Central memory CD8-positive, alpha-beta T cell (primary cell): ENCODE data around the gene YWHAQ.
A peak's percentile ranks its signal among the peaks of the same experiment; 100 is the strongest.
"Not testable (repeated sequence)": the region's sequence is repeated elsewhere in the genome, so short reads cannot be mapped to it uniquely, and the experiment has no call there.

Source experiments
- ATAC-seq: fragments of 150-1000 bp; cut with Tn5 transposase; replicated peaks from 2 replicates; pipeline ENCODE4 v1.10.0; 2022; ENCODE audit warnings: mild to moderate bottlenecking, moderate FRiP score, moderate number of reproducible peaks; ENCODE audit not compliant: poor library complexity, severe bottlenecking; ENCODE audit errors: extremely low read depth
- DNase-seq, 2 donors: peaks; one replicate each; pipeline ENCODE4 v3.0.0; 2021; ENCODE audit warnings: low spot score in 2 of 2
- H3K27ac Mint-ChIP-seq: one replicate; pipeline ENCODE4 v1.8.0; 2022; ENCODE audit warnings: low read depth, mild to moderate bottlenecking, moderate library complexity, mixed read lengths
- H3K27me3 Mint-ChIP-seq: one replicate; pipeline ENCODE4 v1.8.0; 2022; ENCODE audit warnings: mixed read lengths
- H3K36me3 Mint-ChIP-seq: one replicate; pipeline ENCODE4 v1.8.0; 2022; ENCODE audit warnings: mild to moderate bottlenecking, moderate library complexity, mixed read lengths; ENCODE audit not compliant: insufficient read depth
- H3K4me1 Mint-ChIP-seq: one replicate; pipeline ENCODE4 v1.8.0; 2022; ENCODE audit warnings: mixed read lengths
- H3K4me3 Mint-ChIP-seq: one replicate; pipeline ENCODE4 v1.8.0; 2022; ENCODE audit warnings: mild to moderate bottlenecking, moderate library complexity, mixed read lengths
- H3K9me3 Mint-ChIP-seq: one replicate; pipeline ENCODE4 v1.8.0; 2022; ENCODE audit warnings: mixed read lengths

The YWHAQ gene

GRCh38 chr2:9594366-9595054, 36.3 kb downstream of the YWHAQ start:
- no peak for DNase-seq
- peaks cover 64% of the 10 kb centered on the region for H3K4me1 Mint-ChIP-seq
- peak overlapping the region; percentile 12 for H3K4me3 Mint-ChIP-seq
- peaks cover 30% of the 10 kb centered on the region for H3K36me3 Mint-ChIP-seq
- peaks cover under 1% of the 10 kb centered on the region for H3K9me3 Mint-ChIP-seq
- peak overlapping the region; percentile 14 for H3K27ac Mint-ChIP-seq
- ATAC-seq = no peak
- no peaks in the 10 kb centered on the region for H3K27me3 Mint-ChIP-seq

- Mint-ChIP-seq H3K4me1 (peaks cover 62% of the 10 kb centered on the region), H3K4me3 (peak overlapping the region; percentile 9)
- no peak for DNase-seq
These were observed 36.9 kb downstream of the YWHAQ start for GRCh38 chr2:9593925-9594324.

DNA sequence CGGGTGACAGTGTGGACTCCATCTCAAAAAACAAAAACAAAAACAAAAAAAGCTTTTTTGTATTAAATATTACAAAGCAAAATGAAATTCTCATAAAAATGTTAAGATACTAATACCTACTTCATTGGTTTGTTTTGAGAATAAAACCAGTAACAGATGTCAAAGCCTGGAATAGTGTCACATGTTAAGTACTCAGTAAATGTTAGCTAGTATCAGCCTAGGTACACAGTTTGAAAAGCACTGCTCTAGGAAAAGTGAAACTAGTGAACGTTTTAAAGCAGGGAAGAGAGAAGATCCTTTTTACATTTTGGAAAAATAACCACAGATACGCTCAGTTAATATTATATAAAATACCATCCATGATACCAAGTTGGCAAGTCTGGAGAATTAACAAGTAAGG, 38.1 kb downstream of the YWHAQ start:
- H3K27me3 Mint-ChIP-seq = no peaks in the 10 kb centered on the region
- peak overlapping the region; percentile 19 for H3K4me3 Mint-ChIP-seq
- H3K9me3 Mint-ChIP-seq = no peaks in the 10 kb centered on the region
- H3K27ac Mint-ChIP-seq = peak overlapping the region; percentile 69
- peaks cover 54% of the 10 kb centered on the region for H3K4me1 Mint-ChIP-seq
- ATAC-seq (no peak), DNase-seq (no peak)
- peaks cover 34% of the 10 kb centered on the region for H3K36me3 Mint-ChIP-seq

More at GRCh38 chr2:9593925-9594324, 36.9 kb downstream of the YWHAQ start:
- no peak for ATAC-seq
- no peaks in the 10 kb centered on the region for H3K9me3 Mint-ChIP-seq
- peak overlapping the region; percentile 14 for H3K27ac Mint-ChIP-seq
- peaks cover 29% of the 10 kb centered on the region for H3K36me3 Mint-ChIP-seq
- H3K27me3 Mint-ChIP-seq = no peaks in the 10 kb centered on the region

- Mint-ChIP-seq H3K9me3 (no peaks in the 10 kb centered on the region), H3K27me3 (no peaks in the 10 kb centered on the region), H3K4me1 (peaks cover 43% of the 10 kb centered on the region), H3K36me3 (peaks cover 49% of the 10 kb centered on the region), H3K4me3 (no peak overlapping the region), H3K27ac (peak overlapping the region; percentile 85)
- no peak for ATAC-seq
- no peak for DNase-seq
These were observed 40.2 kb downstream of the YWHAQ start for GRCh38 chr2:9590641-9591040.

- Mint-ChIP-seq H3K4me1 (peaks cover 15% of the 10 kb centered on the region), H3K4me3 (no peak overlapping the region), H3K27ac (peak overlapping the region; percentile 79), H3K36me3 (peaks cover 66% of the 10 kb centered on the region), H3K27me3 (no peaks in the 10 kb centered on the region), H3K9me3 (no peaks in the 10 kb centered on the region)
- no peak for DNase-seq
- no peak for ATAC-seq
These were observed 44.3 kb downstream of the YWHAQ start for GRCh38 chr2:9586465-9586864.

GRCh38 chr2:9585486-9585885, 45.3 kb downstream of the YWHAQ start:
- H3K27ac Mint-ChIP-seq = no peak overlapping the region
- peaks cover 60% of the 10 kb centered on the region for H3K36me3 Mint-ChIP-seq
- H3K4me3 Mint-ChIP-seq = no peak overlapping the region
- peaks cover 6% of the 10 kb centered on the region for H3K4me1 Mint-ChIP-seq
- H3K9me3 Mint-ChIP-seq = no peaks in the 10 kb centered on the region
- ATAC-seq = no peak
- no peak for DNase-seq
- H3K27me3 Mint-ChIP-seq = no peaks in the 10 kb centered on the region

- not testable (repeated sequence) for ATAC-seq, H3K27me3 Mint-ChIP-seq, H3K4me3 Mint-ChIP-seq, DNase-seq, H3K4me1 Mint-ChIP-seq, H3K9me3 Mint-ChIP-seq, H3K27ac Mint-ChIP-seq
- H3K36me3 Mint-ChIP-seq = peaks cover 56% of the 10 kb centered on the region
These were observed 45.9 kb downstream of the YWHAQ start for GRCh38 chr2:9584902-9585301.

DNA sequence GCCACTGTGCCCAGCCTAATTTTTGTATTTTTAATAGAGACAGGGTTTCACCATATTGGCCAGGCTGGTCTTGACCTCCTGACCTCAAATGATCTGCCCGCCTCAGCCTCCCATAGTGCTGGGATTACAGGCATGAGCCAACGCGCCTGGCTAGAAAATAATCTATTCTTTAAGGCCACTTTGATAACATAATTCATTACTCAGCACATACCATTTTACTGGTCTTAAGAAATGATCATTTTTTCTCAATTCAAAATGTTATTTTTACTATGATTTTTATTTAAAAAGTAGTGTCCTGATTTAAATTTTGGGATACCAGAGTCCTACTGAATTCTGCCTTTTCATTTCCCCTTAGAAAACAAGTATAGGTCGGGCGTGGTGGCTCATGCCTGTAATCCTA, 48.2 kb downstream of the YWHAQ start:
- H3K27me3 Mint-ChIP-seq = no peaks in the 10 kb centered on the region
- H3K9me3 Mint-ChIP-seq = no peaks in the 10 kb centered on the region
- no peak overlapping the region for H3K4me3 Mint-ChIP-seq
- ATAC-seq = no peak
- no peak for DNase-seq
- H3K36me3 Mint-ChIP-seq = peaks cover 47% of the 10 kb centered on the region
- peaks cover 6% of the 10 kb centered on the region for H3K4me1 Mint-ChIP-seq
- H3K27ac Mint-ChIP-seq = no peak overlapping the region

- no peaks in the 10 kb centered on the region for H3K9me3 Mint-ChIP-seq
- H3K27ac Mint-ChIP-seq = no peak overlapping the region
- ATAC-seq (no peak), DNase-seq (no peak)
- H3K36me3 Mint-ChIP-seq = peaks cover 15% of the 10 kb centered on the region
- H3K4me1 Mint-ChIP-seq = no peaks in the 10 kb centered on the region
- H3K27me3 Mint-ChIP-seq = no peaks in the 10 kb centered on the region
- no peak overlapping the region for H3K4me3 Mint-ChIP-seq
These were observed 52.1 kb downstream of the YWHAQ start for GRCh38 chr2:9578467-9579235.

DNA sequence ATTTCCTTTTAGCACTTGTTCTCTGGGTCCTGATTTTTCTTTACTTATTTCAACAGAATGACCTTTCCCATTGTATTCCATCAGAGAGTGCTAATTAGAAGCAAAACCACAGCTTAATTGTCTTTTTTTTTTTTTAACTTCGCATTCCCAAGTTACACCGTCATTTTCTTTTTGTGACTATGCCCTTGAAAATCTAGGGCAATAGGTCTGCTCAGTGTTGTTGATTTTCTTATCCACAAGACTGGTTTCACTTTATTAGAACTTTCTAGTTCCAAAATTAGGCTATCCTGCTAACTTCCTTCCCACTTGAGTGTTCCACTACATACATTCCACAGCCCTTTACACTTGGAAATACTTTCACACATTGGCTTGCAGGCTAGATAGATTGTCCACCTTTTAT, 56.5 kb downstream of the YWHAQ start:
- Mint-ChIP-seq H3K4me3 (no peak overlapping the region), H3K9me3 (no peaks in the 10 kb centered on the region), H3K36me3 (peaks cover 2% of the 10 kb centered on the region), H3K27ac (no peak overlapping the region), H3K4me1 (no peaks in the 10 kb centered on the region), H3K27me3 (no peaks in the 10 kb centered on the region)
- ATAC-seq (no peak), DNase-seq (no peak)

- DNase-seq (no peak), ATAC-seq (no peak)
- no peak overlapping the region for H3K4me3 Mint-ChIP-seq
These were observed 57.0 kb downstream of the YWHAQ start for GRCh38 chr2:9573840-9574239.

DNA sequence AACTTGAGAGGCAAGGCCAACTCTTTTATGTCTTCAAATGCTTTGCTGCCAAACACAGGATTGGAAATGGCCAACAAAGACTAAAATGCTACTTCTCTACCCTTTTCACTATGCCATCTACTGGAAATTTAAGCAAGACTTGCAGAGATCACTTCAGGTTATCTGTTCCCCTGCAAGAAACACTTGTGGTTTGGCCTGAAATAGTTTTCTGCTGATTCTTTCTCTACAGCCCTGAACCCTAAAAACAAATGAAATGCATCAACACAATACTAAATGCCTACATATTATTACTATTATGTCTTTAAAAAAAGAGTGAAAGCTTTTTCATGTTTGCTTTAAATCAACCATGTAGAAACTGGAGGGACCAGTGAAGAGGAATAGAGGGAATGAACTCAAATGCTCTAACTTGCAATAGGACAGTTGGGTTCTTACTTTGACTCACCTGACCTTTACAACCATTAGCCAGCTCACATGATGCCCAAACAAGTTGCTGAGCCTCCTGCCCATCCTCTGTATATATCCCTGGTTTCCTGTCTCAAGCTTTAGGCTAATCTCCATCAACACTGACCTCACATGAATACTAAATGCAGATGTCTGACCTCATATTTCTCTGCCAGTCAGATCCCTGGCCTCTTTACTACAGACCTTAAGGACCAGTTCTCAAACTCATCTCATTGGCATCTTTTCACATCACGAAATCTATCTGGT, 57.6 kb downstream of the YWHAQ start:
- no peak for DNase-seq
- Mint-ChIP-seq H3K4me3 (no peak overlapping the region), H3K27me3 (no peaks in the 10 kb centered on the region), H3K9me3 (no peaks in the 10 kb centered on the region), H3K36me3 (no peaks in the 10 kb centered on the region), H3K4me1 (no peaks in the 10 kb centered on the region), H3K27ac (no peak overlapping the region)
- ATAC-seq = no peak

More at GRCh38 chr2:9573840-9574239, 57.0 kb downstream of the YWHAQ start:
- Mint-ChIP-seq H3K4me1 (no peaks in the 10 kb centered on the region), H3K36me3 (peaks cover 2% of the 10 kb centered on the region), H3K27ac (no peak overlapping the region), H3K27me3 (no peaks in the 10 kb centered on the region), H3K9me3 (no peaks in the 10 kb centered on the region)
